Large intestine (tissue), 3 donors: Measurements from ENCODE around the gene IL15. TPM values are rescaled to one million over a fixed set of nuclear protein-coding genes. Genes with fewer than 3 reads are reported as not detected.

ENCODE experiments used
- DNase-seq, 2 donors: peaks; one replicate each; pipeline versions ENCODE4 v3.0.0 to v3.0.0-alpha.2; 2013
- H3K27ac ChIP-seq: one replicate; pipeline ENCODE4 v1.5.1; 2013; ENCODE audit warnings: low read length
- H3K27me3 ChIP-seq: 2 replicates; pipeline ENCODE4 v1.6.1; 2013; ENCODE audit warnings: low read length; ENCODE audit not compliant: control insufficient read depth, insufficient read depth
- H3K36me3 ChIP-seq: 2 replicates; pipeline ENCODE4 v1.6.1; 2013; ENCODE audit warnings: low read length; ENCODE audit not compliant: control insufficient read depth, insufficient read depth
- H3K4me1 ChIP-seq: one replicate; pipeline ENCODE4 v1.6.1; 2013; ENCODE audit warnings: low read length; ENCODE audit not compliant: control insufficient read depth, insufficient read depth
- H3K4me3 ChIP-seq: one replicate; pipeline ENCODE4 v1.5.1; 2013; ENCODE audit warnings: low read length
- H3K9me3 ChIP-seq: one replicate; pipeline ENCODE4 v1.6.1; 2013; ENCODE audit warnings: mild to moderate bottlenecking, low read depth, low read length, moderate library complexity; ENCODE audit not compliant: control insufficient read depth
- WGBS: methylation state at CpG from one replicate; pipeline ENCODE4 v1.1.5; 2013; ENCODE audit warnings: low lambda C conversion rate; ENCODE audit not compliant: insufficient coverage; 5-methylcytosine and 5-hydroxymethylcytosine counted together
- polyA plus RNA-seq: library from polyadenylated mRNA; unstranded; fragments of 120-200 nt; gene quantifications from one replicate; pipeline ENCODE4 v1.2.1, GENCODE V29; 2013

The IL15 gene
- polyA plus RNA-seq, 1 donor = 6.2 TPM

DNA sequence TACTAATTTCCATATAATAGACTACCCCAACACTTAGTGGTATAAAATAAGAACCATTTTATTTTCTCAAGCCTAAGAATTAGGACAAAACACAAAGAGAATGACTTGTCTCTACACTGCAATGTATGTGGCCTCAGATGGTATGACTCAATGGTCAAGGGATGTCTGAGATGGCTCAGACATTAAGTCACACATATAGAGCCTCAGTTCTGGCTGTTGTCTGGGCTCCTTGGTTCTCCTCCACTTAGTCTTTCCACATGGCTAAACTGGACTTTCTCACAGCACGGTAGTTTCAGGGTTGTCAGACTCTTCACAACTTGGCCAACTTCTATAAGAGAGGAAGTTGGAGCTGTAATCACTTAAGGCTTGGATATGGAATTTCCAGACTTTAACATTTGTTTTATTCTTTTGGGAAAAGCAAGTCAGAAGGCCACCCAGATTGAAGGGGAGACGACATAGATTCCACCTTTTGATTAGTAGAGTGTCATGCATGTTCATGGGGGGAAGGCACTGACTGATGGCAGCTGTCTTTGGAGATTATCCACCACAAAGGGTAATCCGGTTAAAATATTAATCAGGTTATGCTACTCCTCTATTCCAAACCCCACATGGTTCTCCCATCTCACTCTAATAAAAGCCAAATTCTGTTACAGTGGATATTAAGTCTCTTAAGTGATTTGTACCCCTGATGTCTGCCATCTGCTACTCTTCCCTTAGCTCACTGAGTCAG lies 9.4 kb downstream of the IL15 start:
- H3K4me1 ChIP-seq = no peaks in the 10 kb centered on the region
- H3K27me3 ChIP-seq = no peaks in the 10 kb centered on the region
- DNase-seq = no peak
- no CpG with 5 or more reads among the region's 3 CpGs for WGBS
- no peak overlapping the region for H3K27ac ChIP-seq
- no peak overlapping the region for H3K4me3 ChIP-seq
- no peaks in the 10 kb centered on the region for H3K36me3 ChIP-seq
- no peaks in the 10 kb centered on the region for H3K9me3 ChIP-seq

DNA sequence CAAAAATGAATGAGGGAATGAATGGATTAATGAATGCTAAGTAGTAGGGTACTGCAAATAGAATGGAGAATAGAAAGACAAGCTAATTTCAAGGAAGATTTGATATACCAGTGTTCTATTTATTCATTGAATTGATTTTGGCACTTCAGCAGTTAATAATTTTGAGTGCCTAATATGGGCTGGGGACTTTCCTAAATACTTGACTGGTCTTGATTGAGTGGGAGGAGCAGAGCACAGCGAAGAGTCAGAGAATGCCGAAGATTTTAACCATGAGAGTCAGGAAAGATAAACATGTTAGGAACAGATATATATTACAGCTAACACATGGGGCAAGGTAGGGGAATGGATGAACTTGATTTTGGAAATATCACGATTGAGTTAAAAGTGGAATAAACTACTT lies 10.6 kb downstream of the IL15 start:
- no peak overlapping the region for H3K4me3 ChIP-seq
- 70% methylated on average over 3 of the region's 3 CpGs for WGBS
- H3K27ac ChIP-seq = no peak overlapping the region
- no peak for DNase-seq
- no peaks in the 10 kb centered on the region for H3K9me3 ChIP-seq
- H3K36me3 ChIP-seq = no peaks in the 10 kb centered on the region
- no peaks in the 10 kb centered on the region for H3K27me3 ChIP-seq
- no peaks in the 10 kb centered on the region for H3K4me1 ChIP-seq

DNA sequence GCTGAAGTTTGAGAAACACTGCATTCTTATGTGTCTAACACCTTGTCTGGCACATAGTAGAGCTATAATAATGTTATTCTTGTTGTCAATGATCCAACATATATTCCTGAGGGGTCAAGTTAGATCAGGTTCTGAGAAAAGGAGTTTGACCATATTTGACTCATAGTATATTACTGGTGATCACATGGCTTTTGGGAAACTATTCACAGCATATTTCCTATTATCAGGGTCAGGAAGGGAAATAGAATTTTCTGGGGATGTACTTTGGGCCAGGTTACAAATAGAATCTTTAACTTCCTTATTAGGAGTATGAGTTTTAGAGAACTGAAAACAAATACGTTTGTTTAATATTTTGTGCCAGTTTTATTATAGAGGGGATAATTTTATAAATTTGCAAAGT lies 11.6 kb downstream of the IL15 start:
- WGBS = 83% methylated on average over 1 of the region's 1 CpG
- Histone ChIP-seq H3K36me3 (no peaks in the 10 kb centered on the region), H3K27me3 (no peaks in the 10 kb centered on the region), H3K4me1 (no peaks in the 10 kb centered on the region), H3K4me3 (no peak overlapping the region), H3K9me3 (no peaks in the 10 kb centered on the region), H3K27ac (no peak overlapping the region)
- DNase-seq = no peak

GRCh38 chr4:141652161-141652778 lies 15.9 kb downstream of the IL15 start:
- no peaks in the 10 kb centered on the region for H3K4me1 ChIP-seq
- H3K27me3 ChIP-seq = no peaks in the 10 kb centered on the region
- DNase-seq = no peak
- H3K9me3 ChIP-seq = no peaks in the 10 kb centered on the region
- H3K4me3 ChIP-seq = no peak overlapping the region
- no peaks in the 10 kb centered on the region for H3K36me3 ChIP-seq
- H3K27ac ChIP-seq = no peak overlapping the region
- WGBS = 25% methylated on average over 1 of the region's 4 CpGs

- H3K27ac ChIP-seq = no peak overlapping the region
- no peak for DNase-seq
- no peaks in the 10 kb centered on the region for H3K27me3 ChIP-seq
- H3K9me3 ChIP-seq = no peaks in the 10 kb centered on the region
- no peaks in the 10 kb centered on the region for H3K4me1 ChIP-seq
- no peaks in the 10 kb centered on the region for H3K36me3 ChIP-seq
- H3K4me3 ChIP-seq = no peak overlapping the region
Observed at GRCh38 chr4:141654098-141654497, 17.7 kb downstream of the IL15 start.

GRCh38 chr4:141656031-141656430 lies 19.6 kb downstream of the IL15 start:
- DNase-seq = no peak
- H3K27ac ChIP-seq = no peak overlapping the region
- no peaks in the 10 kb centered on the region for H3K36me3 ChIP-seq

DNA sequence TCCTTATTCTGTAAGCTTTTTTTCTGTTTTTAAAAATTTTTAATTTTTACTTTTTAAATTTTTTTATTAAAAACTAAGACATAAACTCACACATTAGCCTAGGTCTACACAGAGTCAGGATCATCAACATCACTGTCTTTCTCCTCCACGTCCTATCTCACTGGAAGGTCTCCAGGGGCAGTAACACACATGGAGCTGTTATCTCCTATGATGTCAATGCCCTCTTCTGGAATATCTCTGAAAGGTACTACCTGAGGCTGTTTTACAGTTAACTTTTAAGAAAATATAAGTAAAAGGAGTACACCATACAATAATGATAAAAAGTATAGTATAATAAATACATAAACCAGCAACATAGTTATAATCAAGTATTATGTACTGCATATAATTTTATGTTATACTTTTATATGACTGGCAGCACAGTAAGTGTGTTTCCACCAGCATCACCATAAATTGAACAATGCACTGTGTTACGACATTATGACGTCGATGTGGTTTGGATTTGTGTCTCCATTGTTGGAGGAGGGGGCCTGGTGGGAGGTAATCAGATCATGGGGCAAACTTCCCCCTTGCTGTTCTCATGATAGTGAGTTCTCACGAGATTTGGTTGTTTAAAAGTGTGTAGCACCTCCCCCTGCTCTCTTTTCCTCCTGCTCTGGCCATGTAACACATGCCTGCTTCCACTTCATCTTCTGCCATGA lies 21.3 kb downstream of the IL15 start:
- Histone ChIP-seq H3K27ac (no peak overlapping the region), H3K9me3 (no peaks in the 10 kb centered on the region), H3K4me1 (no peaks in the 10 kb centered on the region), H3K27me3 (no peaks in the 10 kb centered on the region), H3K4me3 (no peak overlapping the region), H3K36me3 (no peaks in the 10 kb centered on the region)
- 60% methylated on average over 1 of the region's 5 CpGs for WGBS
- DNase-seq = no peak

More at GRCh38 chr4:141656031-141656430, 19.6 kb downstream of the IL15 start:
- H3K4me1 ChIP-seq = no peaks in the 10 kb centered on the region
- H3K4me3 ChIP-seq = no peak overlapping the region
- H3K9me3 ChIP-seq = no peaks in the 10 kb centered on the region
- H3K27me3 ChIP-seq = no peaks in the 10 kb centered on the region
- no CpG with 5 or more reads among the region's 3 CpGs for WGBS

- Histone ChIP-seq H3K27me3 (no peaks in the 10 kb centered on the region), H3K36me3 (no peaks in the 10 kb centered on the region), H3K9me3 (no peaks in the 10 kb centered on the region), H3K4me3 (no peak overlapping the region), H3K4me1 (no peaks in the 10 kb centered on the region), H3K27ac (no peak overlapping the region)
- WGBS = 83% methylated on average over 2 of the region's 2 CpGs
- DNase-seq = no peak
Observed at GRCh38 chr4:141658309-141658708, 21.9 kb downstream of the IL15 start.

- H3K27me3 ChIP-seq = no peaks in the 10 kb centered on the region
Observed at GRCh38 chr4:141659539-141659938, 23.2 kb downstream of the IL15 start.

DNA sequence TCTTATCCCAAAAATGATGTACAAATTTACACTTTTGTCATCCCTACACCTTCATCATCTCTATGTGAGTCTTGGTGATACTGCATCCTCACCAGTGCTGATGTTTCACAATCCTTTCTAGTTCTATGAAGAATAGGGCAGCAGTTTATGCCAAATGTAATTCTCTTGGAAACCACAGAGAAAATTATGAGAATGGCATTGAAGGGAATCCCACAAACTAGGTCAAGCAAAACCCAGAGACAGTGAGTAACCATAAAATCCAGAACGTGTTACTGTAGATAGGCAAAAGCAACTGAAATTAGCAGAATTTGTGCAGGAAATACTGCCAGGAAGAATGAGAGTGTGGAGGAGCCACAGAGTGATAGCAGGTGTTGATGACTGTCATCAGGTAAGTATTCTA lies 24.5 kb downstream of the IL15 start:
- no peaks in the 10 kb centered on the region for H3K27me3 ChIP-seq
- no peak overlapping the region for H3K4me3 ChIP-seq
- H3K36me3 ChIP-seq = no peaks in the 10 kb centered on the region
- H3K9me3 ChIP-seq = no peaks in the 10 kb centered on the region
- H3K27ac ChIP-seq = no peak overlapping the region
- no CpG with 5 or more reads among the region's 1 CpG for WGBS
- DNase-seq = no peak
- no peaks in the 10 kb centered on the region for H3K4me1 ChIP-seq

More at GRCh38 chr4:141659539-141659938, 23.2 kb downstream of the IL15 start:
- WGBS = no CpG with 5 or more reads among the region's 1 CpG
- no peaks in the 10 kb centered on the region for H3K4me1 ChIP-seq
- no peaks in the 10 kb centered on the region for H3K36me3 ChIP-seq
- no peak for DNase-seq
- no peak overlapping the region for H3K4me3 ChIP-seq
- no peaks in the 10 kb centered on the region for H3K9me3 ChIP-seq
- no peak overlapping the region for H3K27ac ChIP-seq
